Tibial artery (tissue), 4 donors: ENCODE measurements around the gene NFATC3.
"Not testable (repeated sequence)": the region's sequence is repeated elsewhere in the genome, so short reads cannot be mapped to it uniquely, and the experiment has no call there.

Source experiments
- DNase-seq, 2 donors: peaks; one replicate each; pipeline ENCODE4 v3.0.0-alpha.2; 2019
- H3K27ac ChIP-seq, 2 donors: fragments of 200-600 bp; sonication (generic) in 1 of 2; 1 replicate in 1 of 2; 2 replicates in 1 of 2; pipeline ENCODE4 v1.5.1; 2018 to 2019; ENCODE audit warnings: mild to moderate bottlenecking in 1 of 2
- H3K27me3 ChIP-seq, 2 donors: fragments of 200-600 bp; sonication (generic) in 1 of 2; one replicate each; pipeline versions ENCODE4 v1.5.1 to v1.6.0; 2016 to 2019
- H3K36me3 ChIP-seq, 3 donors: fragments of 200-600 bp; sonication (generic) in 2 of 3; one replicate each; pipeline ENCODE4 v1.5.1; 2016 to 2019; ENCODE audit warnings: mild to moderate bottlenecking in 2 of 3
- H3K4me1 ChIP-seq, 4 donors: fragments of 200-600 bp; sonication (generic) in 2 of 4; 1 replicate in 3 of 4; 2 replicates in 1 of 4; pipeline ENCODE4 v1.5.1; 2016 to 2019
- H3K4me3 ChIP-seq, 2 donors: fragments of 200-600 bp; sonication (generic) in 1 of 2; 1 replicate in 1 of 2; 2 replicates in 1 of 2; pipeline ENCODE4 v1.5.1; 2018 to 2019; ENCODE audit warnings: mild to moderate bottlenecking in 2 of 2
- H3K9me3 ChIP-seq, 3 donors: fragments of 200-600 bp; sonication (generic) in 1 of 3; one replicate each; pipeline ENCODE4 v1.5.1; 2016 to 2019
- CTCF ChIP-seq, 2 experiments: fragments of 200-600 bp in 1 of 2; fragments of 450-650 bp in 1 of 2; IDR thresholded peaks; one replicate each; pipeline ENCODE4 v1.5.1; 2017 to 2019; ENCODE audit warnings: antibody characterized with exemption in 2 of 2, mild to moderate bottlenecking in 1 of 2, moderate library complexity in 1 of 2
- intact Hi-C: fragments of 100-400 bp; cut with DNase I; formaldehyde crosslinking; loops from one replicate; pipeline ENCODE4 v1.15.0; 2023; ENCODE audit warnings: low total_unique reads

NFATC3 gene

GRCh38 chr16:68113765-68114240 is 28.6 kb downstream of the NFATC3 start:
- peaks cover 0 to 5% (median 1%) of the 10 kb centered on the region in 4 donors for H3K4me1 ChIP-seq
- intact Hi-C loops = no loop called here
- no peaks in the 10 kb centered on the region for H3K27me3 ChIP-seq
- peaks cover 0 to 28% (median under 1%) of the 10 kb centered on the region in 3 donors for H3K9me3 ChIP-seq
- no peak for TF ChIP-seq CTCF (IDR thresholded peaks at IDR 0.05)
- H3K36me3 ChIP-seq = no peaks in the 10 kb centered on the region
- H3K27ac ChIP-seq = no peak overlapping the region
- no peak overlapping the region for H3K4me3 ChIP-seq
- DNase-seq = no peak

GRCh38 chr16:68114939-68115338 is 29.8 kb downstream of the NFATC3 start:
- DNase-seq, H3K4me1 ChIP-seq, H3K36me3 ChIP-seq, H3K27me3 ChIP-seq, H3K27ac ChIP-seq, intact Hi-C loops, H3K4me3 ChIP-seq: not testable (repeated sequence)
- peaks cover 0 to 18% (median 0%) of the 10 kb centered on the region in 3 donors for H3K9me3 ChIP-seq

GRCh38 chr16:68115851-68116250 is 30.7 kb downstream of the NFATC3 start:
- H3K27ac ChIP-seq = no peak overlapping the region
- peaks cover 0 to 5% (median 1%) of the 10 kb centered on the region in 4 donors for H3K4me1 ChIP-seq
- H3K4me3 ChIP-seq = no peak overlapping the region
- intact Hi-C loops = no loop called here
- H3K27me3 ChIP-seq = no peaks in the 10 kb centered on the region
- no peak for TF ChIP-seq CTCF (IDR thresholded peaks at IDR 0.05)
- no peaks in the 10 kb centered on the region for H3K36me3 ChIP-seq
- peaks cover 0 to 10% (median 0%) of the 10 kb centered on the region in 3 donors for H3K9me3 ChIP-seq
- no peak for DNase-seq

GRCh38 chr16:68116256-68116867 is 31.2 kb downstream of the NFATC3 start:
- no peak for DNase-seq
- peaks cover 0 to 5% (median 1%) of the 10 kb centered on the region in 4 donors for H3K4me1 ChIP-seq
- H3K27ac ChIP-seq = no peak overlapping the region
- no peaks in the 10 kb centered on the region for H3K27me3 ChIP-seq
- intact Hi-C loops = no loop called here
- H3K4me3 ChIP-seq = no peak overlapping the region
- peaks cover 0 to 5% (median 0%) of the 10 kb centered on the region in 3 donors for H3K9me3 ChIP-seq
- no peaks in the 10 kb centered on the region for H3K36me3 ChIP-seq
- TF ChIP-seq CTCF (IDR thresholded peaks at IDR 0.05) = peak in 1 of 2 experiments; percentile 12

GRCh38 chr16:68117884-68118283 is 32.7 kb downstream of the NFATC3 start:
- H3K4me3 ChIP-seq = no peak overlapping the region
- no peak overlapping the region for H3K27ac ChIP-seq
- peaks cover 0 to 5% (median 1%) of the 10 kb centered on the region in 4 donors for H3K4me1 ChIP-seq
- intact Hi-C loops = no loop called here
- no peaks in the 10 kb centered on the region for H3K27me3 ChIP-seq
- DNase-seq = no peak
- peaks cover 0 to 7% (median 0%) of the 10 kb centered on the region in 3 donors for H3K36me3 ChIP-seq
- TF ChIP-seq CTCF (IDR thresholded peaks at IDR 0.05) = no peak
- no peaks in the 10 kb centered on the region for H3K9me3 ChIP-seq

- H3K4me1 ChIP-seq, H3K9me3 ChIP-seq, H3K4me3 ChIP-seq, DNase-seq, H3K27ac ChIP-seq, H3K27me3 ChIP-seq, intact Hi-C loops, H3K36me3 ChIP-seq: not testable (repeated sequence)
These were observed 33.8 kb downstream of the NFATC3 start for GRCh38 chr16:68118954-68119353.

GRCh38 chr16:68120496-68120895 is 35.3 kb downstream of the NFATC3 start:
- H3K27me3 ChIP-seq, H3K4me3 ChIP-seq, H3K36me3 ChIP-seq, H3K27ac ChIP-seq, DNase-seq, H3K9me3 ChIP-seq, H3K4me1 ChIP-seq, intact Hi-C loops: not testable (repeated sequence)
